Measurements from ENCODE around the gene VAX1.

VAX1 gene

GRCh38 chr10:117164592-117165537 is 26.8 kb upstream of the VAX1 start:
- no peak for DNase-seq (ENCODE audit: low read depth in 2 of 2)

- DNase-seq (ENCODE audit: low read depth in 2 of 2): no peak
Observed at GRCh38 chr10:117163954-117164548, 26.0 kb upstream of the VAX1 start.

- DNase-seq (ENCODE audit: low read depth in 2 of 2): no peak
Observed at GRCh38 chr10:117163061-117163953, 25.2 kb upstream of the VAX1 start.

DNA sequence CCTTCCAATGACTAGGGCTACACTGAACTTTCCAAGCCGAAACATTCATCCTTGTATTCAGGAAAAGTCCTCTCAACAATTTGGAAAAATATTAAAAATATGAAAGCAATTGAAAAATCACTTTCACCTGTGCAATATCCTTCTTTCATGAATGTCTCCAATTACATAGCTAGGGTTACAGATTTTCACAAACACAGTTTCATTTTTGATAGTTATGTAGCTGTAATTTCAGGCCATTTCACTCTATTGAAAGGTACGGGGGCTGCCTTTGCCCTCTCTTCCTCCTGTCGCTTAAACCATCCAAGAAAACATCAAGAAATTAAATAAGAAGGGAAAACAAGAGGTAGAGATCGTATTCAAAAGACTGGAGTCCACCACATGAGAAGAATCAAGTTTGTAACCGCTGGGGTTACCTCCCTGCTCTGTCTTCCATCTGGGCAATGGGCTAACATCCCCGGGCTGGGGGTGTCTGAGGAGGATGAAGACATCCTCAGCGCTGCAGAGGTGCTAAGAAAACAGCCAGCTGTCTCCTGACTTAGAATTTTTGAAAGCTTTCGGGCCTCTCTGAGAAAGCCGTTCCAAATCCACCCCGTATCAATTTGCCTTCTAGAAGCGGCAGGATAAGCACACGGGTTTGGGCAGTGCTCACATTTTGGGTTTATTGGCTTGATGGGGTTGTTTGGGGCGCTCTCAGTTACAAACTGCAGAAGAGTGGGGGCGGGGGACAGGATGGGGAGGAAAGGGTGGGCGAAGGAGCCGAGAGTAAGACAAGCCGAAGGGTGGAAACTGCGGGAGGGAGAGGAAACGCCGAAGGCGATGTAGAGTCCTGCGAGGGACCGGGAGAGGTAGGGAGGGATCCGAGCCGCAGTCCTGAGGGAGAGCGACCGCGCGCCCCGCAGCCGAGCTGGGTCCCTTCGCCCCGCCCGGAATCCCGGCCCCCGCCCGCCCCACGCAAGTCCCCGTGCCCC is 24.3 kb upstream of the VAX1 start:
- no peak for DNase-seq (ENCODE audit: low read depth in 2 of 2)

- no peak for DNase-seq (ENCODE audit: low read depth in 2 of 2)
Observed at GRCh38 chr10:117161386-117162033, 23.4 kb upstream of the VAX1 start.

DNA sequence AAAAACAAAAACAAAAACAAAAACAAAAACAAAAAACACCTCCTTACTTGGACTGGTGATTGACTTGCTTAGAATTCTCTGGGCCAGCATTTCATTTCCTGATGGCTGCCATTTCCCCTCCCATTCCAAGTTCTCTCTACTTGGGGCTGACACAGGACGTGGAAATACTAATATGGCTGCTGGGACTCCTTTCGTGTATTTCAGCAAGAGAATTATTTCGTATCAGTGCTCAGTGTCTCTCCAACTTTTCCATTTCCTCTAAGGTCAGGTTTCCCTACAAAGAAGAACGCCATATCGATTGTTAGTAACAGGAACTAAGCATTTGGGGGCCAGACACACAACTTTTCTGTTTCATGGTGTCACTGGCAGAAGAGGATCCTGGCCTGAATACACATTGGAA is 22.5 kb upstream of the VAX1 start:
- DNase-seq (ENCODE audit: low read depth in 2 of 2): no peak

DNA sequence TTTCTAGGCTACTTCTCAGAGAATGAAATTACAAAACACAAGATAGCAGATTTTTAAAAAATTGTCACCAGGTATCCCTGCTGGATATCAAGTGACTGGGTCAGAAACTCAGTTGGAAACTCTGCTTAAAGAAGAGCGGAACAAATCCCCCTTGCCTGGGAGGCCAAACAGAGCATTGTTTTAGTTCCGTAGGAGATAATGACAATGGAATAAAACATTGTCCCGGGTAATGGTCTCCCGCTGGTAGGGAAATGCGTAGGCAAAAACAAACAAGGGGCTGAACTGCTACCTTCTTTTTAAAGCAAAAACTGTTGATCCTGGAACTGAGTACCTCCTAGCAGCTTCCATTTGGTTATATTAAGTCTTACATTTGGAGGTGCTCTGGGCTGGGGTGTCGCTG is 21.3 kb upstream of the VAX1 start:
- no peak for DNase-seq (ENCODE audit: low read depth in 2 of 2)

- no peak for DNase-seq (ENCODE audit: low read depth in 2 of 2)
Observed at GRCh38 chr10:117158297-117158696, 20.2 kb upstream of the VAX1 start.

- DNase-seq (ENCODE audit: low read depth in 2 of 2): no peak
Observed at GRCh38 chr10:117152668-117153067, 14.6 kb upstream of the VAX1 start.

- DNase-seq (ENCODE audit: low read depth in 2 of 2): no peak
Observed at GRCh38 chr10:117148284-117148683, 10.2 kb upstream of the VAX1 start.

GRCh38 chr10:117145019-117145418 is 6.9 kb upstream of the VAX1 start:
- DNase-seq (ENCODE audit: low read depth in 2 of 2): no peak

DNA sequence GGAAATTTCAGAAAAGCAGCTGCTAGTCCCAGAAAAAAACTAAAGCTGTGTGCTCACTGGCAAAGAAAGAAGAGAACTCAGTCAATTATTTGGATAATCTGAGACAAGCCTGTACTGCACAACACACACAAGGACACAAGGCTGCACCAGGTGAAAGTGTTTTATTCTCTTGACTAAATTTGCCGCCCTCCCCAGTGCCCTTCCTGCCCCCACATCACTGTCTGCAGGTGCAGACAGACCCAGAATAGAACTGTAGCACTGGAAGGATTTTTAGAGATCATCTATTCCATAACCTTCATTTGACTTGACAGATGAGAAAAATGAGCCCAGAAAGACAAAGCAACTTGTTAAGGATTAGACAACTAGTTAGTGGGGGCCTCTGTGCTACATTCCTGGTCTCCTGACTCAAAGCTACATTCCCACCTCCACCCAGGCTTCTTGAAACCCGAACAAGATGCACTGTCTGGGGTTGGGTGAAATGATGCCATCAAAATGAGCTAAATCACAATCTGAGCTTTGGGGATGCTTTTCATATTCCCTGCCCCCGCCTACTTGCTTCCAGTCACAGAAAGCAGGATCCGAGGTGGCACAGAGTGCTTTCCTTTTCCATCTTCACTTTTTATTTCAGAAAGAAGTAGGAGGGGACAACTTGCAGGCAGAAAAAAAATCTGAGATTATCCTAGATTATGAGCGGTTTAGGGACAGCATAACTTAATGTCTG is 5.2 kb upstream of the VAX1 start:
- no peak for DNase-seq (ENCODE audit: low read depth in 2 of 2)

GRCh38 chr10:117140525-117140902 is 2.4 kb upstream of the VAX1 start:
- no peak for DNase-seq (ENCODE audit: low read depth in 2 of 2)

GRCh38 chr10:117139581-117140524 is 1.8 kb upstream of the VAX1 start:
- no peak for DNase-seq (ENCODE audit: low read depth in 2 of 2)

- no peak for DNase-seq (ENCODE audit: low read depth in 2 of 2)
Observed at GRCh38 chr10:117138838-117139580, 939 bp upstream of the VAX1 start.

GRCh38 chr10:117137031-117137910 is 799 bp downstream of the VAX1 start:
- DNase-seq (ENCODE audit: low read depth in 2 of 2): no peak

GRCh38 chr10:117136391-117136975 is 1.6 kb downstream of the VAX1 start:
- no peak for DNase-seq (ENCODE audit: low read depth in 2 of 2)

All from stimulated activated CD4-positive, alpha-beta T cell treated with anti-CD3 and anti-CD28 coated beads, Interleukin-1b, Interleukin-23, amount 100 ng/mL, for 4 hours (primary cell).